Neural progenitor cell (in vitro differentiated cells): Measurements from ENCODE around the gene MORC2. TPM values are rescaled to one million over a fixed set of nuclear protein-coding genes. Genes with fewer than 3 reads are reported as not detected.

ENCODE experiments used
- DNase-seq: peaks from one replicate; pipeline ENCODE4 v3.0.0-alpha.2; 2016; ENCODE audit warnings: low spot score
- H2AFZ ChIP-seq: fragments of 200-600 bp; sonication (generic); replicated peaks from 2 replicates; pipeline ENCODE4 v1.6.1; 2016; ENCODE audit warnings: antibody characterized with exemption
- H3F3A ChIP-seq: fragments of 200-600 bp; sonication (generic); 2 replicates; pipeline ENCODE4 v1.6.1; 2016; ENCODE audit warnings: antibody characterized with exemption, low read depth
- H3K27ac ChIP-seq: fragments of 200-600 bp; sonication (generic); 2 replicates; pipeline ENCODE4 v1.5.1; 2016; ENCODE audit warnings: mild to moderate bottlenecking
- H3K27me3 ChIP-seq: fragments of 200-600 bp; sonication (generic); 2 replicates; pipeline ENCODE4 v1.6.1; 2016; ENCODE audit warnings: mild to moderate bottlenecking, moderate library complexity
- H3K36me3 ChIP-seq: fragments of 200-600 bp; sonication (generic); 2 replicates; pipeline ENCODE4 v1.5.1; 2016
- H3K4me1 ChIP-seq: fragments of 200-600 bp; sonication (generic); 2 replicates; pipeline ENCODE4 v1.6.1; 2016; ENCODE audit warnings: mixed run types
- H3K4me2 ChIP-seq: fragments of 200-600 bp; sonication (generic); 2 replicates; pipeline ENCODE4 v1.6.1; 2016
- H3K4me3 ChIP-seq: fragments of 200-600 bp; sonication (generic); 2 replicates; pipeline ENCODE4 v1.5.1; 2016
- H3K79me2 ChIP-seq: fragments of 200-600 bp; sonication (generic); 2 replicates; pipeline ENCODE4 v1.6.1; 2016; ENCODE audit warnings: low read depth
- H3K9ac ChIP-seq: fragments of 200-600 bp; sonication (generic); 2 replicates; pipeline ENCODE4 v1.6.1; 2016
- H3K9me3 ChIP-seq: fragments of 200-600 bp; sonication (generic); 2 replicates; pipeline ENCODE4 v1.5.1; 2016; ENCODE audit warnings: low read depth
- H4K20me1 ChIP-seq: fragments of 200-600 bp; sonication (generic); 2 replicates; pipeline ENCODE4 v1.6.1; 2016; ENCODE audit warnings: low read depth
- H3K27ac Mint-ChIP-seq: 3 replicates; pipeline ENCODE4 v1.8.0; 2021; ENCODE audit warnings: mixed read lengths
- H3K27me3 Mint-ChIP-seq: 2 replicates; pipeline ENCODE4 v1.8.0; 2022; ENCODE audit warnings: low read depth, mild to moderate bottlenecking, inconsistent platforms, moderate library complexity, mixed read lengths; ENCODE audit not compliant: insufficient read depth
- H3K36me3 Mint-ChIP-seq: 3 replicates; pipeline ENCODE4 v1.8.0; 2021; ENCODE audit warnings: mixed read lengths
- H3K4me1 Mint-ChIP-seq: 3 replicates; pipeline ENCODE4 v1.8.0; 2021; ENCODE audit warnings: mixed read lengths
- H3K4me3 Mint-ChIP-seq: 3 replicates; pipeline ENCODE4 v1.8.0; 2021; ENCODE audit warnings: mild to moderate bottlenecking, moderate library complexity, mixed read lengths
- H3K9me3 Mint-ChIP-seq: 3 replicates; pipeline ENCODE4 v1.8.0; 2020; ENCODE audit warnings: mixed read lengths
- CTCF ChIP-seq: fragments of 200-600 bp; sonication (generic); IDR thresholded peaks from 2 replicates; pipeline ENCODE4 v1.5.1; 2017; ENCODE audit warnings: antibody characterized with exemption, mild to moderate bottlenecking
- EZH2 ChIP-seq: fragments of 200-600 bp; sonication (generic); IDR thresholded peaks from 2 replicates; pipeline ENCODE4 v1.6.1; 2017; ENCODE audit warnings: antibody characterized with exemption, mild to moderate bottlenecking, moderate library complexity
- EZH2phosphoT487 ChIP-seq: fragments of 200-600 bp; sonication (generic); IDR thresholded peaks from 2 replicates; pipeline ENCODE4 v1.6.1; 2017; ENCODE audit warnings: antibody characterized with exemption
- total RNA-seq: library from RNA; depleted of rRNA; stranded (reverse); fragments of >200 nt; gene quantifications from 2 replicates; pipeline ENCODE4 v1.2.3, GENCODE V29; 2015; ENCODE audit warnings: low replicate concordance

The MORC2 gene
- total RNA-seq, 1 donor from 2014 or later: 29.8 TPM

GRCh38 chr22:30894371-30894740 lies 74.2 kb downstream of the MORC2 start:
- Histone ChIP-seq H3K4me3 (no peak overlapping the region), H2AFZ (no peak overlapping the region), H3K36me3 (no peaks in the 10 kb centered on the region), H3K4me2 (no peak overlapping the region), H3K9me3 (no peaks in the 10 kb centered on the region), H3F3A (no peaks in the 10 kb centered on the region), H3K27me3 (no peaks in the 10 kb centered on the region), H3K4me1 (no peaks in the 10 kb centered on the region), H4K20me1 (no peaks in the 10 kb centered on the region), H3K27ac (no peak overlapping the region), H3K79me2 (no peaks in the 10 kb centered on the region), H3K9ac (no peak overlapping the region)
- Mint-ChIP-seq H3K4me1 (no peaks in the 10 kb centered on the region), H3K4me3 (no peak overlapping the region), H3K27ac (no peak overlapping the region), H3K36me3 (peaks cover 5% of the 10 kb centered on the region), H3K27me3 (peaks cover 4% of the 10 kb centered on the region), H3K9me3 (no peaks in the 10 kb centered on the region)
- TF ChIP-seq CTCF (no peak), EZH2phosphoT487 (no peak), EZH2 (no peak)
- no peak for DNase-seq

DNA sequence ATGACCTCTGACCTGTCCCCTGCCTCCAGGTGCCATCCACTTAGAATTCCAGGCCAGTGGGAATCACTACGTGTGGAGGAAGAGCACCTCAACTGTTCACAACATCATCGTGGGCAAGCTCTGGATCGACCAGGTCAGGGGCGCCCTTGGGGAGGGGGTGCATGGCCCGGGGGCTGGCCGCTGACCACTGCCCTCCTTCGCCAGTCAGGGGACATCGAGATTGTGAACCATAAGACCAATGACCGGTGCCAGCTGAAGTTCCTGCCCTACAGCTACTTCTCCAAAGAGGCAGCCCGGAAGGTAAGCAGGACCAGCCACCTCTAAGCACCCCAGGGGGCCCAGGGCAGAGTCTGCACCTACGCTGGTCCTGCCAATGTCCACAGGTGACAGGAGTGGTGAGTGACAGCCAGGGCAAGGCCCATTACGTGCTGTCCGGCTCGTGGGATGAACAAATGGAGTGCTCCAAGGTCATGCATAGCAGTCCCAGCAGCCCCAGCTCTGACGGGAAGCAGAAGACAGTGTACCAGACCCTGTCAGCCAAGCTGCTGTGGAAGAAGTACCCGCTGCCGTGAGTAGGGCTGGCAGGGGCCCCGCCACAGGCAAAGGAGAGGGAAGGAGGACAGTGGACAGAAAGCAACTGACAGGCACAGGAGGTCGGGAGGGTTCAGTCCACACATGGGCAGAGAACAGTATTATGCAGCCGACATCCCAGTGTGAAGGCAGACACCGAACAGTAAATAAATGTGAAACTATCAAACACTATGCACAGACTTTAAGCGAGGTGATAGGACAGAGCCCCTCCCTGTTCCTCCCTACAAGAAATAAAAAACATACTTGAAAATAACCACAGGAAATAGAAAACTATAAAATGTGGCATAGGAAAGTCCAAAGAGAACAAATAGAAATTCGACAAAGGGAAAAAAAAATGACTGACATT lies 74.9 kb downstream of the MORC2 start:
- H3K27me3 Mint-ChIP-seq: peaks cover 4% of the 10 kb centered on the region
- H3K9me3 ChIP-seq: no peaks in the 10 kb centered on the region
- H3K4me1 Mint-ChIP-seq: no peaks in the 10 kb centered on the region
- no peaks in the 10 kb centered on the region for H3K79me2 ChIP-seq
- H3F3A ChIP-seq: no peaks in the 10 kb centered on the region
- H3K36me3 Mint-ChIP-seq: peaks cover 6% of the 10 kb centered on the region
- H4K20me1 ChIP-seq: no peaks in the 10 kb centered on the region
- H3K4me1 ChIP-seq: no peaks in the 10 kb centered on the region
- no peak overlapping the region for H3K27ac Mint-ChIP-seq
- DNase-seq: no peak
- TF ChIP-seq EZH2phosphoT487 (no peak), CTCF (no peak), EZH2 (no peak)
- no peaks in the 10 kb centered on the region for H3K27me3 ChIP-seq
- no peak overlapping the region for H2AFZ ChIP-seq
- no peaks in the 10 kb centered on the region for H3K9me3 Mint-ChIP-seq
- no peak overlapping the region for H3K27ac ChIP-seq
- H3K4me3 Mint-ChIP-seq: no peak overlapping the region
- no peaks in the 10 kb centered on the region for H3K36me3 ChIP-seq
- no peak overlapping the region for H3K4me3 ChIP-seq
- H3K9ac ChIP-seq: no peak overlapping the region
- no peak overlapping the region for H3K4me2 ChIP-seq

GRCh38 chr22:30892731-30893221 lies 75.8 kb downstream of the MORC2 start:
- H3K9ac ChIP-seq: no peak overlapping the region
- H3K4me1 ChIP-seq: no peaks in the 10 kb centered on the region
- no peak overlapping the region for H3K4me2 ChIP-seq
- H3F3A ChIP-seq: no peaks in the 10 kb centered on the region
- H2AFZ ChIP-seq: no peak overlapping the region
- H3K79me2 ChIP-seq: no peaks in the 10 kb centered on the region
- peaks cover 2% of the 10 kb centered on the region for H3K27me3 Mint-ChIP-seq
- peaks cover 8% of the 10 kb centered on the region for H3K36me3 Mint-ChIP-seq
- DNase-seq: no peak
- no peak overlapping the region for H3K27ac ChIP-seq
- H3K27ac Mint-ChIP-seq: no peak overlapping the region
- TF ChIP-seq EZH2: no peak
- no peak for TF ChIP-seq EZH2phosphoT487
- TF ChIP-seq CTCF: no peak
- H3K9me3 ChIP-seq: no peaks in the 10 kb centered on the region
- no peaks in the 10 kb centered on the region for H3K4me1 Mint-ChIP-seq
- no peak overlapping the region for H3K4me3 Mint-ChIP-seq
- H3K36me3 ChIP-seq: no peaks in the 10 kb centered on the region
- no peaks in the 10 kb centered on the region for H4K20me1 ChIP-seq
- no peaks in the 10 kb centered on the region for H3K9me3 Mint-ChIP-seq
- H3K4me3 ChIP-seq: no peak overlapping the region
- no peaks in the 10 kb centered on the region for H3K27me3 ChIP-seq
